Bladder microvascular endothelial cell (primary cell): ENCODE measurements around the gene ABCC5. TPM values are rescaled to one million over a fixed set of nuclear protein-coding genes. Genes with fewer than 3 reads are reported as not detected.

Experiments used
- total RNA-seq: library from RNA; depleted of rRNA; stranded (reverse); fragments of >200 nt; gene quantifications from 2 replicates; pipeline ENCODE4 v1.2.3, GENCODE V29; 2014

ABCC5 gene
- 7.9 and 17.1 TPM in 2 replicates for total RNA-seq

GRCh38 chr3:184017672-184018423 lies at the start of gene ABCC5:
ABCC5 (minus strand) TSS chr3:184017884; CDS start chr3:184014392, 3,492 bp downstream.

GRCh38 chr3:184052767-184053166 lies 35.1 kb upstream of the ABCC5 start, which contains the start of gene HTR3C:
HTR3C (plus strand) TSS chr3:184053047; CDS start chr3:184053081, 34 bp downstream.

DNA sequence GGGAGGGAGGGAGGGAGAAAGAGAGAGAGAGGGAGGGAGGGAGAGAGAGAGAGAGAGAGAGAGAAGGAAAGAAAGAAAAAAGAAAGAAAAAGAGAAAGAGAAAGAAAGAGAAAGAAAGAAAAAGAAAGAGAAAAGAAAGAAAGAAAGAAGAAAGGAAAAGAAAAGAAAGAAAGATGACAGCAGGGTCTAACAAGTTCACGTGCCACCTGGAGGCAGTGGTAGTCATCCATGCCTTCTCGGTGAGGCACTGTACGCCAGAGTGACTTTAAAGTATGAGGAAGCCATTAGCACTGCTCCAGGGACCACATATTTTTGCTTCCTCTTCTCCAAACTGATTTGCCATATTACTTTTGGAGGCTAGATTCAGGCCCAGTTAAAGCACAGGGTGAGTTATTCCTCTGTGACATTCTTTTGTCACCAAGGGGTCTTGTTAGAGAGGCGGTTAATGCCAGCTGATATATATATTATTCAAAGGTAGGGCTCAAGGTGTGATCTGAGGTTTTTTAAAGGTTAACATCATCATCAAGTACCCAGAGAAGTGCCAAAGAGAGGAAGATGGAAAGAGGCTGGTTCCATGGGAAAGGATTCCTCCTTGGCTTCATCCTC lies 13.6 kb upstream of the ABCC5 start, which contains the start of gene HTR3D:
Gene HTR3D, plus strand, starts transcription at position 556 of the 606 bp plus-strand sequence. Its CDS starts 0 bp downstream, at position 556.

DNA sequence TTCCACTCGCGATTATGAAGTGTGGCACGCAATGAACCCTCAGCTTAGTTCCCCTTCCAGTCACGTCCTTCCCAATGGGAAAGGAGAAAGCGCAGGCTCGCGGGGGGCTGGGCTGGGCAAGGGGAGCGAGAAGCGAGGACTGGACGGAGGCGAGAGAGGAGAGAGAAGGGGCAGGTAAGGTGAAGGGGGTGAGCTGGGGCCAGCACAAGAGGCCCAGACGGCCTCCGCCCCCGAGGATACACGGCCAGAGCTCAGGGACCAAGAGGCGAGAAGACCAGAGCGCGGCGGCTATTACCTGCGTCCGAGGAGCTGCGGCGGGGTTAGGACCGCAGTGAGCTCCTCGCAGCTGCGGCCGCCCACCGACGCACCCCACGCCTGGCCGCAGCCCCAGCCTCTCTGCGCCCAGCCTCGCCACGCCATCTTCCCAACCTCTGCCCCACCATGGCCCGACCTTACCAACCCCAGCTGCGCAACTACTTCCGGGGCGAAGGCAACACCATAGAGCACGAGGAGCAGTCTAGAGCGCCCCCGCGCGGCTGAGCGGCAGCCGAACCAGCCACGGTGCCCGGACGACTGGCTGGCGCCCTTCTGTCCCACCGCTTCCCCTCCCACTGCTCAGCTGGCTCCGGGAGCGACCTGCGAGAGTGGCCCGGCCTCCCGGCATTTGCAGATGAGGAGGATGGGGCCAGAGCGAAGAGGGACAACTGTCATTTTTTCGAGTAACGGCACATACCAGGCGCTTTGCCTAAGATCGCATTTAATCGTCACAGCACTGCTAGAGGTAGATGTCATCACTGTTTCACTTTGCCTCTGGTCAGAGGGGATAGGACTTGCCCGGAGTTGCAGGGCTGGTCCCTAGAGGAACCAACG lies 133.0 kb downstream of the ABCC5 start, which contains the start of gene PARL:
Gene PARL, minus strand, starts transcription at position 454 of the 870 bp plus-strand sequence. Its CDS starts 34 bp downstream, at position 420.

Other genes starting within 250 kb of the ABCC5 start
- 0.97 and 1.2 TPM in 2 replicates for gene MAP6D1, start 192.3 kb downstream of the ABCC5 start, total RNA-seq
- 21.0 and 25.6 TPM in 2 replicates for gene PARL, start 133.0 kb downstream of the ABCC5 start, total RNA-seq
- not detected in 2 replicates for gene HTR3D, start 13.9 kb upstream of the ABCC5 start, total RNA-seq
- not detected in 2 replicates for gene HTR3C, start 35.2 kb upstream of the ABCC5 start, total RNA-seq
- gene HTR3E, start 79.2 kb upstream of the ABCC5 start, total RNA-seq = not detected in 2 replicates
- 31.7 and 50.0 TPM in 2 replicates for gene EIF2B5, start 117.5 kb upstream of the ABCC5 start, total RNA-seq
- gene DVL3, start 137.5 kb upstream of the ABCC5 start, total RNA-seq = 15.9 and 28.8 TPM in 2 replicates
- 396 and 554 TPM in 2 replicates for gene AP2M1, start 157.0 kb upstream of the ABCC5 start, total RNA-seq
- 38.5 and 54.1 TPM in 2 replicates for gene ABCF3, start 168.3 kb upstream of the ABCC5 start, total RNA-seq
- gene VWA5B2, start 211.7 kb upstream of the ABCC5 start, total RNA-seq = 0.13 TPM in 1 of 2 replicates, not detected in the other
- 14.6 and 43.5 TPM in 2 replicates for gene ALG3, start 231.1 kb upstream of the ABCC5 start, total RNA-seq
- 3.2 and 3.4 TPM in 2 replicates for gene EEF1AKMT4, start 231.8 kb upstream of the ABCC5 start, total RNA-seq
- gene CAMK2N2, start 243.7 kb upstream of the ABCC5 start, total RNA-seq = 0.13 TPM in 1 of 2 replicates, not detected in the other